LoVo (cell line): Measurements from ENCODE around the gene ARID5B.

ENCODE experiments used
- DNase-seq: peaks from one replicate; pipeline ENCODE4 v3.0.0-alpha.2; 2016; ENCODE audit warnings: low spot score

The ARID5B gene

DNA sequence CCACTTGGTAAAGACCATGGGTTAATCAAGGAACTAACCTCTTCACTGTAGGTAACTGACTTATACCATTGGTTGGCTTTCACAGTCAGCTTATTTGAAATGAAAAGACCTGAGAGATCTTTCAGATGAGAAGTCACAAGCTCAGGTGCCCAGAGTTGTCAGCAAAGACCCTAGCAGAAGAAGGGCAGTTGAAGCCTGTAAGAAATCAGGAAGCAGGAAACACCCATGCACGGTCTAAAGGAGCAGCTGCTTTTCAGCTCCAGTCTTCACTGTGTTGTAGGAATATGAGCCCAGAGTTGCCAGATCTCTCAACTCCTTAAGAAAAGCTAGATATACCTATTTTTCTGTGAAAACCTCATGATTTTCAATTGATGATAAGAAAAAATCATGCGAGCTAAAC lies 130.0 kb downstream of the ARID5B start:
- no peak for DNase-seq

- no peak for DNase-seq
Observed at GRCh38 chr10:62033125-62033524, 131.6 kb downstream of the ARID5B start.

DNA sequence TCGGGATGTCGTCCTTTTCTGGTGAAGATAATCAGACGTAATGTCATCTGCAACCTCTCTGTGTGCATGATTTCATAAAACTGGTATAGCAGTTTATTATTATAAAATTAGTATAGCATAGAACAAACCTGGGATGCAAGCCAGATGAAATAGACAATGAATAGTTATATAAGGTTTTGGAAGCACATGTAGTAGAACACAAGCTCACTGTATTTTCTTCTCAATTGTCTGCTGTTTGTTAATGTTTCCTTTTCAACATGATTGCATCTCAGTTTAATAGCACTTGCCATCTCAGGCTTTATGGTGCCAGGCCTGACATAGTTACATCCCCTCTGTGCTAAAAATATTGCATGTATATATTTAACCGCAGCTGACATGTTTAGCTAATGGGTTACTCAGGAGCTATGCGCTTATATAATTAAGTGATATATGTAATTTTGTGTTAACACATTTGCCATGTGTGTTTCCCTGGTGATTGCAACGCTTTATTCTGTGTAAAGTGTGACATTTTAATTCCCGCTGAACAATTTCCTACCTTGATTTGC lies 132.7 kb downstream of the ARID5B start:
- no peak for DNase-seq

- no peak for DNase-seq
Observed at GRCh38 chr10:62036186-62037081, 134.9 kb downstream of the ARID5B start.

DNA sequence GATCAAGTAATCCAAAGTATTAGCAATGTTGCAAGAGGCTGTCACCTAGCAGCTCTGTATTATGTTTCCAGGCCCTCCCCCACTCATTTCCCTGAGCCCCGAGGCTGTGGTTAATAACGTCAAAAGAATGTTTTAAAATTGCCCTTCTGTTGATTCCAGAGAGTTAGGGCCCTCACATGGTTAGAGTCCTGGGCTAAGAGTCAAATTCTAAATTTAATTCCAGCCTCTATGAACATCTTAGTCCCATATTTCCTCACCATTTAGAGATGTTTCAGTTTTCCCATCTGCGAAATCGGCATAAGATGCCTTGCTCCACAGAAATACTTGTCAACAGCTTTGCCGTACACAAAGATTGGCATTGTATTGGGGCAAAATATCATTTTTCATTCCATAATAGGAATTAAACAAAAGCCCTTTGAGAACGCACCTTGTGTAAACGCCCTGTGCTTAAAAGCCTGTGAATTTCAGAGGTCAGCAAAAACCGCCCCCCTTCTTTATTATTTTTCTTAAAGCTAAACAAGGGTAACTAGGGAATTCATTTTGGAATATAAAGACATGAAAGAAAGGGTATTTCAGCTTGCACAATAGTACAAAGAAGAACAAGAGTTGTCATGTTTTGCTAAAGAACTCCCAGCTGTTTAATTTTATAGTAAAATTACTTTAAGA lies 135.8 kb downstream of the ARID5B start:
- no peak for DNase-seq

DNA sequence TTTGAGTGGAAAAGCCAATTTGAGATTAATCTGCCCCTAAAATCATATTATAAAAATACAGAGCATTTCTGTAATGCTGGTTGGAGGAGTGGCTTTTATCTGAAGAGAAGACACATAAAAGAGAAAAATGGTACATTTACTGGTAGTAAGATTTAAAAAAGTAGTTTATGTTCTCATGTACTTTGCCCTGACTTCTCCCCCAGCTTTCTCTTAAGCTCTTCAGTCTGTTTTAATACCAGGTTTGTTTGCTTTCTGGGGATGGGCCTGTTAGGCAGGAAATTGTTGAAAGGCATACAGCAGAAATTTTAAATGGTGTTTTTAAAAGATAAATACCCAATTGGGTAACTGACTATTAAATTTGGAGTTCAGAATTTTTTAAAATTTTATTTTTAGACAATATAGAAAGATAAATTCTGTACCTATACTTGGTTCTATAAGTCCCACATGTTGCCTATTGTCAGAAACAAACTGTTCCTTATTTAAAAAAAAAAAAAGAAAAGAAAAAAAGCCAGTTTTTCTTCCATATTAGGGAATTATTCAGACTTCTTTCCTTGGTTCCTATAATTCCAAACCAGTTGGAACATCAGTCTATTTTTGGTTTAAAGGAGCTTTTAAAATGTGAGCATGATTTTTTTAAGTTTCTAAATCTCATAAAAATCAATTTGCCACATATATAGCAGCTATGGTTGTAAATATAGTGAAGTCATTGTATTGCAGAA lies 136.6 kb downstream of the ARID5B start:
- DNase-seq, result peak; percentile 59

- DNase-seq, result peak; percentile 71
Observed at GRCh38 chr10:62038609-62039190, 137.2 kb downstream of the ARID5B start.

- no peak for DNase-seq
Observed at GRCh38 chr10:62039954-62040353, 138.5 kb downstream of the ARID5B start.

GRCh38 chr10:62040881-62041280 lies 139.4 kb downstream of the ARID5B start:
- no peak for DNase-seq

GRCh38 chr10:62043421-62044021 lies 142.0 kb downstream of the ARID5B start:
- DNase-seq, result no peak

- DNase-seq, result no peak
Observed at GRCh38 chr10:62044566-62044965, 143.1 kb downstream of the ARID5B start.

GRCh38 chr10:62045765-62046521 lies 144.4 kb downstream of the ARID5B start:
- peak; percentile 81 for DNase-seq

DNA sequence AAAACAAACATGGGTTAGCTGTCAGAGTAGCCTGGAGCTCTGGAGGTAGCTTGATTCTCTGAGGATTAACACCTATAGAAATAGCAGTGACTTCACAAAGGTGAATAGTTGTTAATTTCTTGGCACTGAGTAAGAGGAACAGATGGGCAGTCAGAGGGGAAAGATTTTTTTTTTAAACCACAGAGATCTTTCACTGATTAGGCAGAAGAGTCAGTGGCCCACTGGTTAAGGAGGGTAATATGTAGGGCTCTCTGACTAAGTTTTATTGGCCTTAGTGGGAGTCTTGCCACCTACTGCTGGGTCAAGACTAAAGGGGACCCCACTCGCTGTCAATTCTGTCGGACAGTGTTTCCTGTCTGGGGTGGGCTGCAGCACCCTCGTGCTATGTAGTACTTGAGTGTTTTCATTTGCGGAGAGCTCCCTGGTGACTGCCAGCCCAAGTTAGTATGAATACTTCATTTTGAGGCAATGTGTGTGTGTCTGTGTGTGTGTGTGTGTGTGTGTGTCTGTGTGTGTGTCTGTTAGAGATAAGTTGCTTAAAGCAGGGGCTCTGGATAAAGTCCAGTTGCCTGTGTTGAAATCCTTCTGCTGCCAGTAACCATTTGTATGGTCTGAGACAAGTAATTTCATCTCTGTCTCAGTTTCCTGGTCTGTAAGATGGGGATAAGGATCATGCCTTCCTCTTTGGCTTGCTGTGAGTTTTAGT lies 145.2 kb downstream of the ARID5B start:
- peak; percentile 83 for DNase-seq

DNA sequence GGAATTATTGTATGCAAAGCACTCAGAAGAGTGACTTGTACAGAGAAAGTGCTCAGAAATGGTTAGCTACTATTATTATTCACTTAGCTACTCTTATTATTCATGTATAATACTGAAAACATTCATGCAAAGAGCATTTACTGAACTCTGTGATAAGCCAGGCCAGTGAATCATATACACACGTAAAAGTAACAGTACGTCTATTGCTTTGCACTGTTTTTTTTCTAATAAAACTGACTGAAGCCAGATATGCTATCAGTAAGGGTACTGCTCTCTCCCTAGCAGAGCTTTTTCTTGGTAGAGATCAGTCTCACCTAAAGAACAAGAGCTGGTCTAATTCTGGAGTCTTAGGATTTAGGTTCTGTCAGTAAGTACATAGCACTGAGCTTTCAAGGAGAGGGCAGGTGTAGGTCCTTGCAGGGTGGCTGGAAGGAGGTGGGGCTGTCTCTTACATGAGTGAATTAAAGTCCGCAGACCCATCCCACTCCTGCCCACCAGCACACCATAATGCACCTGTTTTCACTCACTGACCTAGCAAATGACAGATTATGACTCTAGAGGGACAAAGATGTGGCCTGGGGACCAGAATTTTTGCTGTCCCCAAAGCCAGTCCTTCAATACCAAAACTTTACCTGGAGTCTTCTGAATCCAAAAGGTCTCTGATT lies 145.9 kb downstream of the ARID5B start:
- DNase-seq, result no peak

GRCh38 chr10:62047960-62048383 lies 146.5 kb downstream of the ARID5B start:
- peak; percentile 22 for DNase-seq

GRCh38 chr10:62048470-62048869 lies 147.0 kb downstream of the ARID5B start:
- DNase-seq, result no peak

- peak; percentile 65 for DNase-seq
Observed at GRCh38 chr10:62048919-62049623, 147.6 kb downstream of the ARID5B start.

GRCh38 chr10:62049624-62050345 lies 148.3 kb downstream of the ARID5B start:
- no peak for DNase-seq
